Tibial artery (tissue), 4 donors: Measurements from ENCODE around the gene OR10H2.
A peak's percentile ranks its signal among the peaks of the same experiment; 100 is the strongest.

Source experiments
- DNase-seq, 2 donors: peaks; one replicate each; pipeline ENCODE4 v3.0.0-alpha.2; 2019
- H3K27ac ChIP-seq, 2 donors: fragments of 200-600 bp; sonication (generic) in 1 of 2; 1 replicate in 1 of 2; 2 replicates in 1 of 2; pipeline ENCODE4 v1.5.1; 2018 to 2019; ENCODE audit warnings: mild to moderate bottlenecking in 1 of 2
- H3K27me3 ChIP-seq, 2 donors: fragments of 200-600 bp; sonication (generic) in 1 of 2; one replicate each; pipeline versions ENCODE4 v1.5.1 to v1.6.0; 2016 to 2019
- H3K36me3 ChIP-seq, 3 donors: fragments of 200-600 bp; sonication (generic) in 2 of 3; one replicate each; pipeline ENCODE4 v1.5.1; 2016 to 2019; ENCODE audit warnings: mild to moderate bottlenecking in 2 of 3
- H3K4me1 ChIP-seq, 4 donors: fragments of 200-600 bp; sonication (generic) in 2 of 4; 1 replicate in 3 of 4; 2 replicates in 1 of 4; pipeline ENCODE4 v1.5.1; 2016 to 2019
- H3K4me3 ChIP-seq, 2 donors: fragments of 200-600 bp; sonication (generic) in 1 of 2; 1 replicate in 1 of 2; 2 replicates in 1 of 2; pipeline ENCODE4 v1.5.1; 2018 to 2019; ENCODE audit warnings: mild to moderate bottlenecking in 2 of 2
- H3K9me3 ChIP-seq, 3 donors: fragments of 200-600 bp; sonication (generic) in 1 of 3; one replicate each; pipeline ENCODE4 v1.5.1; 2016 to 2019
- CTCF ChIP-seq, 2 experiments: fragments of 200-600 bp in 1 of 2; fragments of 450-650 bp in 1 of 2; IDR thresholded peaks; one replicate each; pipeline ENCODE4 v1.5.1; 2017 to 2019; ENCODE audit warnings: antibody characterized with exemption in 2 of 2, mild to moderate bottlenecking in 1 of 2, moderate library complexity in 1 of 2
- intact Hi-C: fragments of 100-400 bp; cut with DNase I; formaldehyde crosslinking; loops from one replicate; pipeline ENCODE4 v1.15.0; 2023; ENCODE audit warnings: low total_unique reads

The OR10H2 gene

GRCh38 chr19:15696654-15697194, 31.1 kb upstream of the OR10H2 start:
- H3K36me3 ChIP-seq = no peaks in the 10 kb centered on the region
- TF ChIP-seq CTCF (IDR thresholded peaks at IDR 0.05) = no peak
- no peaks in the 10 kb centered on the region for H3K4me1 ChIP-seq
- DNase-seq = no peak
- no peaks in the 10 kb centered on the region for H3K27me3 ChIP-seq
- no peak overlapping the region for H3K27ac ChIP-seq
- peaks cover 0 to 12% (median 0%) of the 10 kb centered on the region in 3 donors for H3K9me3 ChIP-seq
- no peak overlapping the region for H3K4me3 ChIP-seq
- intact Hi-C loops = no loop called here

DNA sequence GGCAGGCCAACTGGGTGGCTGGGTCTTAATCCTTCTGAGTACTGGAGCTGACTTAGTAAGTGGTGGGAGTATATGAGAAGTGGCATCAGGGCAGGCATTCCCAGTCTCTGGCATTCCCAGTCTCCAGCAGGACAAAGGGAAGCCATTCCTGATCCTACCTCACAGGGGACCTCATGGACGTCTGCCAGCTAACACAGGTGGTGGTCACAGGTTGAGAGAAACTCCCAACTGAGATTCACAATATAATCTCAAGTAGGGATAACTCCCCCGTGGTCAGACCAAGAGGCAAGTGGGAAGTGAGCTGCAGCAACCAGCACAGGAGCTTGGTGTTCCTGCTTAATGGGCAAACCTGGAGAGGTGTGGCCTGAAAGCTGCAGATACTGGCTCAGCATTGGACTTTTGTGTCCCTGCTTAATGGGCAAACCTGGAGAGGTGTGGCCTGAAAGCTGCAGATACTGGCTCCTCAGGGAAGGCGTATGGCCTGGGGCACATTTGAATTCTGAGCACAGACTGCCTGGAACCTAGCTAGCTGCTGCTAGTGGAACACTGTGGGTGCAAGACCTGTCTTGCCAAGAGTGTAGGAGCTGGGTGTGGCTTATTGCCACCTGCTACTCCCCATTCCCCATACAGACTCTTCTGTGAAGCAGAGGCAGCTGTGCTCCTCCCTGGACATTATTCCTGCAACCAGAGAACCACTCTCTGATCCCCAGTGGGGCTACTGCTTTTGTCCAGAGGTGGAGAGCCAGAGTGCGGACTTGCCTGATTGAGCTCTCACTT, 25.9 kb upstream of the OR10H2 start:
- peaks cover 0 to 9% of the 10 kb centered on the region in 2 donors for H3K27me3 ChIP-seq
- peaks cover 0 to 5% (median 0%) of the 10 kb centered on the region in 3 donors for H3K9me3 ChIP-seq
- H3K36me3 ChIP-seq = no peaks in the 10 kb centered on the region
- intact Hi-C loops = no loop called here
- TF ChIP-seq CTCF (IDR thresholded peaks at IDR 0.05) = no peak
- no peaks in the 10 kb centered on the region for H3K4me1 ChIP-seq
- DNase-seq = no peak
- no peak overlapping the region for H3K27ac ChIP-seq
- H3K4me3 ChIP-seq = no peak overlapping the region

DNA sequence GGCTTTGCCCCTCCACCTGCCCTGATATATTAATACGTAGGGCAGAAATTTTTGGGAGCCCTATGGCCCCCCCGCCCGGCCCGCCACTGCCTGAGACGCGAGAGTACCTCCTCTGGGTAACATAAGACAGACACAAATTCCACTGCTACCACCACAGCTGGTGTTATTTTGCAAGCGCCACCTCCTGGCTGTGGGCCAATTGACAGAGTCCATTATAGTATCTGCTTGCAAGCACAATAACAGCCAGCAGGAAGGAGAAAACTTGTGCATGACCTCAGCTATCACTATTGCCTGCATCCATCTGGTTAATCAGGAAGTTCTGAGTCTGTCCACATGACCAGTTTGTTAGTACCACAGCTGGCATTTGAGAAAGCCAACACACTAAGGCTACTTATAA, 25.3 kb upstream of the OR10H2 start:
- H3K4me3 ChIP-seq = no peak overlapping the region
- H3K9me3 ChIP-seq = peaks cover 0 to 5% (median 0%) of the 10 kb centered on the region in 3 donors
- H3K4me1 ChIP-seq = no peaks in the 10 kb centered on the region
- H3K27ac ChIP-seq = no peak overlapping the region
- H3K27me3 ChIP-seq = peaks cover 0 to 9% of the 10 kb centered on the region in 2 donors
- no peak for TF ChIP-seq CTCF (IDR thresholded peaks at IDR 0.05)
- DNase-seq = peak; percentile 77 to 85
- intact Hi-C loops = no loop called here
- no peaks in the 10 kb centered on the region for H3K36me3 ChIP-seq

DNA sequence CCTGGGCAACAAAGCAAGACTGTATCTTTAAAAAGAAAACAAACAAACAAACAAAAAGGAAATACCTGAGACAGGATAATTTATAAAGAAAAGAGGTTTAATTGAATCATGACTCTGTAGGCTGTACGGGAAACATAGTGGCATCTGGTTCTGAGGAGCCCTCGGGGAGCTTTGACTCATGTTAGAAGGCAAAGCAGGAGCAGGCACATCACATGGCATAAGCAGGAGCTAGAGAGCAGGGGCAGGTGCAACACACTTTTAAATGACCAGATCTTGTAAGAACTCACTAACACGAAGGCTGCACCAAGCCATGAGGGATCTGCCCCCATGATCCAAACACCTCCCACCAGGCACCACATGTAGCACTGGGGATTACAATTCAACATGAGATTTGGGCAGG, 13.2 kb upstream of the OR10H2 start:
- Histone ChIP-seq H3K4me1 (no peaks in the 10 kb centered on the region), H3K36me3 (no peaks in the 10 kb centered on the region), H3K27ac (no peak overlapping the region), H3K4me3 (no peak overlapping the region), H3K9me3 (no peaks in the 10 kb centered on the region), H3K27me3 (peaks cover 0 to 12% of the 10 kb centered on the region in 2 donors)
- no peak for DNase-seq
- TF ChIP-seq CTCF (IDR thresholded peaks at IDR 0.05) = no peak
- intact Hi-C loops = no loop called here

DNA sequence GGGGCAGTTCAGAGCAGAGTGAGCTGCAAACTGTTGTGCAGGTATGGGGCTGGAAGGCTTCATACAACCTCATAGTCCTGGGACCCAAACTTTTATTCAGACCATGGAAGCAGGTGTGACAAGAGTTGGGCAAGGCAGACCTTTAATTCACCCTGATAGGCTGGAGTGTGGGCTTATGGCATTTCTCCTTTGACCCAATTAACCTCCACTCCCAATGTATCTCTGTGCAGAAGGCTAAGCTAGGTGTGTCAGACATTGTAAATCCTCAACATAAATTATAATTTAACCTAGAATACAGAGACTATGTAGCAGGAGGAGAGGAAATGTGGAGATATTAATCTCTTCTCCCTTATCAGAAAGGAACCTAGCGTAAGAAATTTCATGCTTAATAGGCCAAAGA, 12.2 kb upstream of the OR10H2 start:
- no peaks in the 10 kb centered on the region for H3K36me3 ChIP-seq
- H3K4me1 ChIP-seq = no peaks in the 10 kb centered on the region
- no peaks in the 10 kb centered on the region for H3K9me3 ChIP-seq

More for the DNA sequence above, 12.2 kb upstream of the OR10H2 start:
- TF ChIP-seq CTCF (IDR thresholded peaks at IDR 0.05) = no peak
- H3K4me3 ChIP-seq = no peak overlapping the region
- peaks cover 0 to 12% of the 10 kb centered on the region in 2 donors for H3K27me3 ChIP-seq
- DNase-seq = no peak
- no peak overlapping the region for H3K27ac ChIP-seq
- intact Hi-C loops = no loop called here
